ENCODE measurements around the gene PDIA5.

PDIA5 gene

DNA sequence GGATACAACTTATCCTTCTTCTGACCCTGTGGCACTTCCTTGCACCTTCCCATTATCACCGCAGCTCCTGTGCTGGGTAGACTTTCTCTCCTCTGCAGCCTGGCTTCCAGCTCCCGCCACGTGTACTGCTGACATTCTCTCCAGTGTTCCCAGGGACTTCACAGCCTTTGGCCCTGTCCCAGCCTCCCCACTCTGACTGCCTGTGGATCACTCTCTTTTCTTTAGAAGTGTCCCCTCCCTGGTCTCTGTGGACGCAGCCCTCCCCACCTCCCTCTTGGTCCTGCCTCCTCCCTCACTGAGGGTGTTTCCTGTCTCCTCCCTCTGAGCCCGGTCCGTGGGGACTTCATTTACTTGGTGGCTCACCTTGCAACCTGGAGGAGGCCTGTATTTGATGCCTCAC is 17.4 kb downstream of the PDIA5 start:
- no peak for DNase-seq (ENCODE audit: extremely low spot score)
- POLR2A ChIA-PET = interaction anchor here (1.1 kb wide), 1 partner anchor 17 kb away, joined by 4 read pairs; the partner anchor contains the start of gene PDIA5
- TF ChIP-seq CTCF (IDR thresholded peaks at IDR 0.05; ENCODE audit: control extremely low read depth, extremely low read depth, low read depth, missing control alignments) = no peak
- CTCF ChIA-PET = interaction anchor here (2.6 kb wide), 1 partner anchor 10 kb away, joined by 10 read pairs; no protein-coding TSS in a partner anchor

DNA sequence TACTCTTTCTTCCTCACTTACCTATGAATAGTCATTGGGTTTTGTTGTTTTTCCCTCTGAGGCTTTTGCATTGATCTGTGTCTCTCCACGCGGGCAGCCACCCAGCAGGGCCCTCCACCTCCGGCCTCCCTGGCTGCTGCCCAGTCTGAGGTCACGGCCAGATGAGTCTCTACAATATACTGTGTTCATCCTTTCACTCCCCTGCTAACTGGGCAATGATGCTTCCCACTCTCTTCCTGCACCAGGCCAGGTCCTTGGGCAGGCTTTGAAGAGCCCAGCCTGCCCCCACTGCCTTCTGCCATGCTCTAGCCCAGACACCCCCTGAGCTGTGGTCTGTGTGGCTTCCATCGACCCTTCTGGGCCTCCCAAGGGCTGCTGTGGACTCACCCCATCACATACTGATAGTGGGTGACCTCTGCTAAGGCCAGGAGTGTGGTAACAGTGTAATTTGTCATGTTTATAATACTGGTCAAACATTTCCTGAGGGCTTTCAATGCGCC is 18.0 kb downstream of the PDIA5 start:
- ChIA-PET CTCF (interaction anchor here (1.5 to 2.6 kb wide), 3 partner anchors 7 to 45 kb away, joined by 4 to 10 read pairs (median 4); no protein-coding TSS in a partner anchor), POLR2A (no interaction called here)
- no peak for TF ChIP-seq CTCF (IDR thresholded peaks at IDR 0.05; ENCODE audit: control extremely low read depth, extremely low read depth, low read depth, missing control alignments)
- DNase-seq (ENCODE audit: extremely low spot score) = no peak

GRCh38 chr3:123085293-123085931 is 18.6 kb downstream of the PDIA5 start:
- no peak for TF ChIP-seq CTCF (IDR thresholded peaks at IDR 0.05; ENCODE audit: control extremely low read depth, extremely low read depth, low read depth, missing control alignments)
- POLR2A ChIA-PET = no interaction called here
- no peak for DNase-seq (ENCODE audit: extremely low spot score)
- CTCF ChIA-PET = interaction anchor here (1.5 to 2.6 kb wide), 4 partner anchors 8 to 44 kb away, joined by 4 to 10 read pairs (median 4); no protein-coding TSS in a partner anchor

DNA sequence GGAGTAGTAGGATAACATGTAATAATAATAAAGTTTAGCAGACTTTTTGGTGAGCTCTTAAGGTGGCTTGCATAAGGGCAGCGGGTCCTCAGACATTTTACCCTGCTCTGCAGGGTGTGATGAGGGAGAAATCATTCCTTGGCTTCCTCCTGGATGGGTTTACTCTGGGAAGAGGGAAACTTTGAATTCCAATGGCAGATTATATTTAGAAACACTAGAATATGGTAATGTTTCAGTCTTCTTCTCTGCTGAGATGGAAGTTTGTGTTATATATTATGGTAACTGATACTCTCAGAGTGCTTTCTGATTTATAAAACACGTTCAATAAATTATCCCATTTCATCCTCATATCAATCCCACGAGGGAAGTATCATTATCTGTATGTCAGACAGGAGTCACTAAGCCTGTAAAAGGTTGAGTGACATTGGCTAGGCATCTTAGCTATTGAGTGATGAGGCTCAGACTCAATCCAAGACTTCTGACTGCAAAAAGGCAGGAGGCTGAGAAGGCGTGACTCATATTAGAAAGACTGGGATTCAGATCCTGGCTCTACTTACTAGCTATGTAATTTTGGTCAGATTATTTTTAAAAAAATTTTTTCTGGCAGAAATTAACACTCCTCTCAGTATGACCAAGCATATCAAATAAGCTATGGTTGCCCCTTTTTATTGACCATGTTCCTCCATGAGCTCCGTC is 19.3 kb downstream of the PDIA5 start:
- no peak for DNase-seq (ENCODE audit: extremely low spot score)
- POLR2A ChIA-PET = no interaction called here
- TF ChIP-seq CTCF (IDR thresholded peaks at IDR 0.05; ENCODE audit: control extremely low read depth, extremely low read depth, low read depth, missing control alignments) = no peak
- CTCF ChIA-PET = interaction anchor here (1.5 to 2.6 kb wide), 4 partner anchors 8 to 44 kb away, joined by 4 to 10 read pairs (median 4); no protein-coding TSS in a partner anchor

DNA sequence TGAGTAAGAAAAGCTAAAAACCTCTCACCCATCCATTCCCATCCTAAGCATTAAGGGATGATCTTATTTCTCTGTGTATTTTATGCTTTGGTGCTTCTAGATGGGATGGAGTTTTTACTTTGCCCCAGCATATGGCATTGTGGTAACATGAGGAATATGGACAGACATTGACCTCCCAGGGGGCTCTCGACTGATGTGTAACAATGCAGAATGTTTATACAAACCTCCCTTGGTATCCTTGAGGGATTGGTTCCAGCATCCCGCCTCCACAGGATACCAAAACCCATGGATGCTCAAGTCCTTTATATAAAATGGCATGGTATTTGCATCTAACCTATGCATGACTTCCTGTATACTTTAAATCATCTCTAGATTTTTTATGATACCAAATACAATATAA is 21.6 kb downstream of the PDIA5 start:
- TF ChIP-seq CTCF (IDR thresholded peaks at IDR 0.05; ENCODE audit: control extremely low read depth, extremely low read depth, low read depth, missing control alignments) = no peak
- ChIA-PET POLR2A (no interaction called here), CTCF (no interaction called here)
- DNase-seq (ENCODE audit: extremely low spot score) = no peak

DNA sequence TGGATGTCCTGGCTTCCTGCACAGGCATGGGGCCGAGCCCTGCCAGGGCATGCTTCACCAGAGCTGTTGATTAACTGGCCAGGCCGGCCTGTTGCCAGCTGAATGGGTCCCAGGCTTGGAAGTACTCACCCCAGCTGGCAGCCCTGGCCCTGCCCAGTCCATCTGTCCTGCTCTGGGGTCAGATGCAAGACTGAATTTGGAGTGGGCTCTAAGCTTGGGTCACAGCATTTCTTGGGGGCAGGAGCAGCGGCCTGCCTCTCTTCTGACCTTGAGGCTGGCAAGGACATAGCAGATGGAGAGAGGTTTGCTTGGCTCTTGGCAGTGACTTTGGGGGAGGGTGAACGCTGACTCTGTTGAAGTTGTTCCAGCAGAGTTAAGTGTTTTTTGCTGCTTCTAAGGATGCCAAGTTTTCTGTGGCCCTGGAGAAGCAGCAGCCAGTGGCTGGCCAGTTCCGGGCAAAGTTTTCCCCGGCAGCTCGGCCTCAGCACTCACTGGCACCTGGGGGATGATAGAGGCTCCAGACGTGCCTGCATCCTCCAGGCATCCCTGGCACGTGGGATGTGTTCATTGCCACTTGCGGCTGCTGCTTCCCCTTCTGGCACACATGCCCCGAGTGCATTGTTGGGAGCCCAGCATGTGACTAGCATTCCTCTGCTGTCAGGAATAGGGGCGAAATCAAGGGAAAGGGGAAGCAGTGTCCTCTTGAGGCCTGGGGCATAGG is 22.9 kb downstream of the PDIA5 start:
- DNase-seq (ENCODE audit: extremely low spot score) = no peak

More for the DNA sequence above, 22.9 kb downstream of the PDIA5 start:
- ChIA-PET CTCF (interaction anchor here (0.8 kb wide), 1 partner anchor 9 kb away, joined by 3 read pairs; no protein-coding TSS in a partner anchor), POLR2A (no interaction called here)
- no peak for TF ChIP-seq CTCF (IDR thresholded peaks at IDR 0.05; ENCODE audit: control extremely low read depth, extremely low read depth, low read depth, missing control alignments)
